ENCODE measurements around the gene TRIM60.

TRIM60 gene

DNA sequence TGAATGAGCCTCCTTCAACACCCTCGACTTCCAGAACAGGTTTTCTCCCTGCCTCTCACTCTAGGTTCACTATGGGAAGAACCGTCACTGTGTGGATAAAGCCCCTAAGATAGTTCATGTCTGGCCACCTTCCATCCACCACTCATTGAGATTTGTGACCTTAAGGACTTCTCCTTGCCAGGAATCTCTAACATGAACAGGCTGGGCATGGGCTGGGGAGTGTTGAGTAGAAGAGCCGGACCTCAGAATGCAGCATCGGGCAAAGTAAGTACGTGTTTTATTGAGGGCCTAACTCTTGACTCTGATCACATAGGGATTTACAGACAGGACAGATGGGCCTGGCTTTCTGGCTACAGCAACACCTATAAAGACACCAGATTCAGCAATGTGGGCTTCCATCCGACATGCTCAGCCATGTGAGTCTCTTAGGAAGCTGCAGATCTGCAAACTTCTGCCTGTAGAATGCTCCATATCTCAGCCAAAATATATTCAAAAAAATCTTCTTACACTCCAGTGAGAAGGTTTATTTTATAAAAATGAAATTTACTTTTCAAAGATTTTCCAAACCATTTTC lies 26.4 kb upstream of the TRIM60 start:
- DNase-seq (ENCODE audit: low read depth, low spot score): no peak
- TF ChIP-seq, protein P1, sequence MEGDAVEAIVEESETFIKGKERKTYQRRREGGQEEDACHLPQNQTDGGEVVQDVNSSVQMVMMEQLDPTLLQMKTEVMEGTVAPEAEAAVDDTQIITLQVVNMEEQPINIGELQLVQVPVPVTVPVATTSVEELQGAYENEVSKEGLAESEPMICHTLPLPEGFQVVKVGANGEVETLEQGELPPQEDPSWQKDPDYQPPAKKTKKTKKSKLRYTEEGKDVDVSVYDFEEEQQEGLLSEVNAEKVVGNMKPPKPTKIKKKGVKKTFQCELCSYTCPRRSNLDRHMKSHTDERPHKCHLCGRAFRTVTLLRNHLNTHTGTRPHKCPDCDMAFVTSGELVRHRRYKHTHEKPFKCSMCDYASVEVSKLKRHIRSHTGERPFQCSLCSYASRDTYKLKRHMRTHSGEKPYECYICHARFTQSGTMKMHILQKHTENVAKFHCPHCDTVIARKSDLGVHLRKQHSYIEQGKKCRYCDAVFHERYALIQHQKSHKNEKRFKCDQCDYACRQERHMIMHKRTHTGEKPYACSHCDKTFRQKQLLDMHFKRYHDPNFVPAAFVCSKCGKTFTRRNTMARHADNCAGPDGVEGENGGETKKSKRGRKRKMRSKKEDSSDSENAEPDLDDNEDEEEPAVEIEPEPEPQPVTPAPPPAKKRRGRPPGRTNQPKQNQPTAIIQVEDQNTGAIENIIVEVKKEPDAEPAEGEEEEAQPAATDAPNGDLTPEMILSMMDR (IDR thresholded peaks at IDR 0.05; ENCODE audit: insufficient read depth, low read length, missing control alignments): no peak
- ChIA-PET POLR2A (no interaction called here), CTCF (no interaction called here)
- no peak overlapping the region for H3K4me3 ChIP-seq (ENCODE audit: low read depth, low read length)

DNA sequence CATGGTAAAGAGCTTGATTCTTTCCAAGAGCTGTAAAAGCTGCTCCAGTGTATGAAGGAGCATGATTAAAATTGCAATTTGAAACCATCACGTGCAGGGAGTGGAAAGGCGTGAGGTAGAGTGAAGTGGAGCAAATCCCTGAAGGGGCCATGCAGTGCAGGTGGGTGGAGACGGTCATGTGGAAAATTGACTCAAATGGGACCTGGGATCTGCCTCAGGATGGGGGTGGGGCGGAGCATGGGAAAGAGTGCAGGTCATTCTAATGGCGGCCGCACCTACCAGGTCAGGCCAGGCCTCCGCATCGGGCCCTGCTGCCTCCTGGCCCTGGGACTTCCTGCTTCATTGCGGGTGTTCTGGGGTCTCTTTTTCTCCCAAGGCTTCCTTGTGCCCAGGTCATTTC lies 25.3 kb upstream of the TRIM60 start:
- TF ChIP-seq, protein P1 (IDR thresholded peaks at IDR 0.05; ENCODE audit: insufficient read depth, low read length, missing control alignments): no peak
- H3K4me3 ChIP-seq (ENCODE audit: low read depth, low read length): no peak overlapping the region
- no peak for DNase-seq (ENCODE audit: low read depth, low spot score)
- CTCF ChIA-PET: no interaction called here
- POLR2A ChIA-PET: no interaction called here

DNA sequence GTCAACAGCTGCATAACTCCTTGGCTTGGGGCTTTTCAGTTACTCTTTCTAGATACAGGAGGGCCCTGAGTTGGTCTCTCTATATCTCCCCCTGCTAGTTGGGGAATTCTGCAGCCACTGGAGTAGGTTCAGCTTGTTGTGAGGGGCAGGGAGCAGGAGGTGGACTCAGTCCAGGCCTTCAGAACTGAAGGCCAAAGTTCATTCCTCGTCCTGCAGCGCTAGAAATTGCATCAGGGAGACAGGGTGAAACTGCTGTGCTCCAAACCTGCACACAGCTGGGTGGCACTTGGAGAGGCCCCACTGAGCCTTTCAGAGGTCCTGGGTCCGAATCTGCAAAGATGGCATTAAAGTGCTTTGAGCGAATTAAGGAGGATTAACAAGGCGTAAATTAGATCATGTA lies 24.9 kb upstream of the TRIM60 start:
- no peak for DNase-seq (ENCODE audit: low read depth, low spot score)
- POLR2A ChIA-PET: no interaction called here

DNA sequence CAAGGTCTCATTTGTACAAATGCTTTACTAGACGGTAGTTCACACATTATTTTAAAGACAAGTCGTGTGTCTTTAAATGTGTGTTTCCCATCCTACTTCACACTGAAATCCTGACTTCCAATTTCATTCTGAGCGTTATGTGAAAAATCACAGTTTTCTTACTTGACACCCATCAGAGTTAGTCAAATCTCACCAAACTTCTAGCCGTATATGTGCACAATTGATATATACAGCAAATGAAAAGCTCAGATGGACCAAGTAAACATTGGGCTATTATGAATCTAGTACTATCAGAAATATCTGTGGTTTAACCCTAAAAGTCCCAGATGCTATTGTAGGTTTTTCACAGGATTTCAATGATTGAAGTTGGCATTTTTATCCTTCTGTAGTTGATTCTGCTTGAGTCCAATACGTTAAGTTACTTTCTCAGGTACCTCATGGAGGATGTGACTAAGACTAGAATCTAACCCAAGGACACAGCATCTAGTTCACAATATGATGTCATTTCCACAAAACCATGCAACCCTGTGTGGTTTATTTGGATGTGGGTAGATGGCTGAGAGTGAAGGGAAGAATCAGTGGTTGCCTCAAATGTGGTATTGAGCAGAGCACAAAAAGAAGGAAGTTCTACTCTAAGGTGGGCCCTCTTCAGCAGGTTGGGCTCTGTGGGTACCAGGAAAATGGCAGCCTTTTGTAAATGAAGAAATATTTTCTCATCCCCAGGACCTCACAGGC lies 22.1 kb upstream of the TRIM60 start:
- H3K4me3 ChIP-seq (ENCODE audit: low read depth, low read length): no peak overlapping the region
- TF ChIP-seq, protein P1 (IDR thresholded peaks at IDR 0.05; ENCODE audit: insufficient read depth, low read length, missing control alignments): no peak
- POLR2A ChIA-PET: no interaction called here
- no peak for DNase-seq (ENCODE audit: low read depth, low spot score)
- CTCF ChIA-PET: no interaction called here

More for the DNA sequence above, 24.9 kb upstream of the TRIM60 start:
- TF ChIP-seq, protein P1 (IDR thresholded peaks at IDR 0.05; ENCODE audit: insufficient read depth, low read length, missing control alignments): no peak
- no peak overlapping the region for H3K4me3 ChIP-seq (ENCODE audit: low read depth, low read length)
- CTCF ChIA-PET: no interaction called here

DNA sequence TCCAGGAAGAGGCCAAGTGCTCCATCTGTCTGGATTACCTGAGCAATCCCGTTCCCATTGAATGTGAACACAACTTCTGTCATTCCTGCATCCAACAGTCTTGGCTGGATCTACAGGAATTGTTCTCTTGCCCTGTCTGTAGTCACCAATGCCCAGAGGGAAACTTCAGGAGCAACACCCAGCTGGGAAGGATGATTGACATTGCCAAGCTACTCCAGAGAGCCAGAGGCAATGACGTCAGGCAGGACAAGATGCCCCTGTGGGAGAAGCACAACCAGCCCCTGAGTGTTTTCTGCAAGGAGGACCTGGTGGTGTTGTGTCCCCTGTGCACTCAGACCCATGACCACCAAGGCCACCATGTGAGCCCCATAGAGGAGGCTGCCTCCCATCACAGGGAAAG lies 21.3 kb upstream of the TRIM60 start:
- POLR2A ChIA-PET: no interaction called here

DNA sequence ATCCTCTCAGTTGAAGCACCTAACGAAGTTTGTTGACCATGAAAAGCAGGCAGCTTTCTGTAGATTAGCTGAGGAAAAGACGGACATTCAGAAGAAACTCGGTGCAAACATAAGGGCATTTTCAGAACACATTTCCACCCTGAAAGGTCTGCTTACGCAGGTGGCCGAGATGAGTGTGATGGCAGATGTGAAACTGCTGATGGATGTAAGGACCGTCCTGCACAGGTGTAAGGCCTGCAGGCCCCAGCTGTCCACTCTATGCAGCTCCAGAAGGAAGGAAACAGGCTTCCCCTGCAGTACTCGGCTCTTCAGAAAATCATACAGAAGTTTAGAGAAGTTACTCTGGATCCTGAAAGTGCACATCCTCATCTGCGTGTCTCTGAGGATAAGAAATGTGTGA lies 20.8 kb upstream of the TRIM60 start:
- TF ChIP-seq, protein P1 (IDR thresholded peaks at IDR 0.05; ENCODE audit: insufficient read depth, low read length, missing control alignments): no peak
- no peak overlapping the region for H3K4me3 ChIP-seq (ENCODE audit: low read depth, low read length)
- CTCF ChIA-PET: no interaction called here
- DNase-seq (ENCODE audit: low read depth, low spot score): no peak
- POLR2A ChIA-PET: no interaction called here

More for the DNA sequence above, 21.3 kb upstream of the TRIM60 start:
- TF ChIP-seq, protein P1 (IDR thresholded peaks at IDR 0.05; ENCODE audit: insufficient read depth, low read length, missing control alignments): no peak
- no peak for DNase-seq (ENCODE audit: low read depth, low spot score)
- no peak overlapping the region for H3K4me3 ChIP-seq (ENCODE audit: low read depth, low read length)
- CTCF ChIA-PET: no interaction called here
